OCI-LY3 (cell line): Measurements from ENCODE around the gene ZNF710.

Experiments
- CTCF ChIP-seq: fragments of 200-600, 300-600 bp; sonication (generic); IDR thresholded peaks from 2 replicates; pipeline ENCODE4 v1.5.1; 2014; ENCODE audit warnings: antibody characterized with exemption, low read length, low read depth
- EZH2phosphoT487 ChIP-seq: fragments of 200-600 bp; shearing (Covaris generic); IDR thresholded peaks from 2 replicates; pipeline ENCODE4 v1.6.1; 2018; ENCODE audit warnings: antibody characterized with exemption, mixed run types, low read depth

GRCh38 chr15:90067953-90068606 lies 67.0 kb downstream of the ZNF710 start:
- TF ChIP-seq CTCF (no peak), EZH2phosphoT487 (no peak)
